ENCODE results near the gene MEG3. TPM values are rescaled to one million over a fixed set of nuclear protein-coding genes. Genes with fewer than 3 reads are reported as not detected.

The MEG3 gene
- total RNA-seq, 4 donors from 2014 or later: 38.8 to 77.4 (median 52.7) TPM

GRCh38 chr14:100860556-100861187 lies 34.8 kb downstream of the MEG3 start:
- TF ChIP-seq CTCF (IDR thresholded peaks at IDR 0.05; ENCODE audit: low read depth): no peak

GRCh38 chr14:100861188-100861936 lies 35.4 kb downstream of the MEG3 start:
- no peak for TF ChIP-seq CTCF (IDR thresholded peaks at IDR 0.05; ENCODE audit: low read depth)

- no peak for TF ChIP-seq CTCF (IDR thresholded peaks at IDR 0.05; ENCODE audit: low read depth)
Observed at GRCh38 chr14:100861937-100862247, 36.0 kb downstream of the MEG3 start.

GRCh38 chr14:100862277-100862676 lies 36.4 kb downstream of the MEG3 start:
- no peak for TF ChIP-seq CTCF (IDR thresholded peaks at IDR 0.05; ENCODE audit: low read depth)

- no peak for TF ChIP-seq CTCF (IDR thresholded peaks at IDR 0.05; ENCODE audit: low read depth)
Observed at GRCh38 chr14:100862793-100863192, 36.9 kb downstream of the MEG3 start.

- TF ChIP-seq CTCF (IDR thresholded peaks at IDR 0.05; ENCODE audit: low read depth): no peak
Observed at GRCh38 chr14:100864206-100864605, 38.3 kb downstream of the MEG3 start.

GRCh38 chr14:100864960-100865681 lies 39.2 kb downstream of the MEG3 start:
- TF ChIP-seq CTCF (IDR thresholded peaks at IDR 0.05; ENCODE audit: low read depth): no peak

Data from subcutaneous adipose tissue (tissue), 4 donors.